DOHH2 (cell line): ENCODE data around the gene BTBD19.

ENCODE experiments used
- H3F3A ChIP-seq: fragments of 200-600 bp; sonication (generic), shearing (Covaris generic); 2 replicates; pipeline ENCODE4 v1.6.0; 2016; ENCODE audit warnings: antibody characterized with exemption, mild to moderate bottlenecking; ENCODE audit not compliant: control insufficient read depth, insufficient read depth
- H3K27ac ChIP-seq: fragments of 200-600 bp; sonication (generic); 2 replicates; pipeline ENCODE4 v1.5.1; 2014; ENCODE audit warnings: low read depth, mild to moderate bottlenecking, low read length, moderate library complexity
- H3K27me3 ChIP-seq: fragments of 200-600 bp; sonication (generic); 2 replicates; pipeline ENCODE4 v1.6.1; 2014; ENCODE audit warnings: mild to moderate bottlenecking, low read length, mixed read lengths; ENCODE audit not compliant: control insufficient read depth
- H3K36me3 ChIP-seq: fragments of 200-600 bp; sonication (generic); 2 replicates; pipeline ENCODE4 v1.6.1; 2014; ENCODE audit warnings: mild to moderate bottlenecking, low read length, moderate library complexity, mixed read lengths; ENCODE audit not compliant: control insufficient read depth
- H3K4me1 ChIP-seq: fragments of 200-600 bp; sonication (generic); 2 replicates; pipeline ENCODE4 v1.6.1; 2014; ENCODE audit warnings: mild to moderate bottlenecking, low read length, mixed read lengths; ENCODE audit not compliant: control insufficient read depth
- H3K4me2 ChIP-seq: fragments of 200-600 bp; sonication (generic); 2 replicates; pipeline ENCODE4 v1.6.0; 2014; ENCODE audit warnings: mild to moderate bottlenecking, low read length, moderate library complexity
- H3K4me3 ChIP-seq: fragments of 200-600 bp; sonication (generic); 2 replicates; pipeline ENCODE4 v1.5.1; 2014; ENCODE audit warnings: mild to moderate bottlenecking, low read length, mixed read lengths
- H3K79me2 ChIP-seq: fragments of 200-600 bp; sonication (generic); 2 replicates; pipeline ENCODE4 v1.6.1; 2014; ENCODE audit warnings: mild to moderate bottlenecking, low read length, mixed read lengths; ENCODE audit not compliant: control insufficient read depth
- H3K9me2 ChIP-seq: fragments of 200-600 bp; sonication (generic); replicated peaks from 2 replicates; pipeline ENCODE4 v1.6.1; 2014; ENCODE audit warnings: mild to moderate bottlenecking, low read length, mixed read lengths; ENCODE audit not compliant: control insufficient read depth
- H3K9me3 ChIP-seq: fragments of 200-600 bp; sonication (generic); 2 replicates; pipeline ENCODE4 v1.6.1; 2014; ENCODE audit warnings: antibody characterized with exemption, low read length, mixed read lengths; ENCODE audit not compliant: control insufficient read depth, insufficient read depth
- H4K20me1 ChIP-seq: fragments of 200-600 bp; sonication (generic); 2 replicates; pipeline ENCODE4 v1.6.0; 2014; ENCODE audit warnings: low read depth, mild to moderate bottlenecking, antibody characterized with exemption, low read length, moderate library complexity; ENCODE audit not compliant: control insufficient read depth, insufficient read depth
- CTCF ChIP-seq: fragments of 200-600 bp; sonication (generic); IDR thresholded peaks from one replicate; pipeline ENCODE4 v1.5.1; 2014; ENCODE audit warnings: antibody characterized with exemption, mild to moderate bottlenecking, low read depth, low read length; ENCODE audit not compliant: poor library complexity, severe bottlenecking
- EZH2phosphoT487 ChIP-seq: fragments of 200-600 bp; sonication (generic); IDR thresholded peaks from 2 replicates; pipeline ENCODE4 v1.6.1; 2017; ENCODE audit warnings: borderline replicate concordance, mild to moderate bottlenecking, antibody characterized with exemption, low read length, moderate library complexity, mixed read lengths

Gene BTBD19

GRCh38 chr1:44854970-44855369, 46.6 kb downstream of the BTBD19 start:
- H3K4me2 ChIP-seq: no peak overlapping the region

GRCh38 chr1:44855742-44856141, 47.4 kb downstream of the BTBD19 start:
- H3K9me3 ChIP-seq: no peaks in the 10 kb centered on the region
- no peak for TF ChIP-seq EZH2phosphoT487
- TF ChIP-seq CTCF: no peak

More at GRCh38 chr1:44854970-44855369, 46.6 kb downstream of the BTBD19 start:
- Histone ChIP-seq H3K9me3 (no peaks in the 10 kb centered on the region), H3K27me3 (no peaks in the 10 kb centered on the region), H3K36me3 (peaks cover 12% of the 10 kb centered on the region), H3K9me2 (no peaks in the 10 kb centered on the region), H3K27ac (no peak overlapping the region), H3K79me2 (no peaks in the 10 kb centered on the region), H3K4me1 (peaks cover under 1% of the 10 kb centered on the region), H4K20me1 (no peaks in the 10 kb centered on the region), H3F3A (no peaks in the 10 kb centered on the region), H3K4me3 (no peak overlapping the region)
- no peak for TF ChIP-seq CTCF
- no peak for TF ChIP-seq EZH2phosphoT487

GRCh38 chr1:44857446-44857845, 49.1 kb downstream of the BTBD19 start:
- Histone ChIP-seq H3K4me3 (no peak overlapping the region), H3K9me3 (no peaks in the 10 kb centered on the region), H3K79me2 (no peaks in the 10 kb centered on the region), H3K4me2 (no peak overlapping the region), H3K9me2 (no peaks in the 10 kb centered on the region), H3K27me3 (no peaks in the 10 kb centered on the region), H3F3A (no peaks in the 10 kb centered on the region), H3K4me1 (peaks cover 18% of the 10 kb centered on the region), H3K36me3 (peaks cover 8% of the 10 kb centered on the region), H4K20me1 (no peaks in the 10 kb centered on the region), H3K27ac (no peak overlapping the region)
- TF ChIP-seq CTCF (no peak), EZH2phosphoT487 (no peak)

More at GRCh38 chr1:44855742-44856141, 47.4 kb downstream of the BTBD19 start:
- H4K20me1 ChIP-seq: no peaks in the 10 kb centered on the region
- peaks cover 9% of the 10 kb centered on the region for H3K36me3 ChIP-seq
- H3F3A ChIP-seq: no peaks in the 10 kb centered on the region
- no peak overlapping the region for H3K4me3 ChIP-seq
- H3K27me3 ChIP-seq: no peaks in the 10 kb centered on the region
- H3K79me2 ChIP-seq: no peaks in the 10 kb centered on the region
- no peak overlapping the region for H3K27ac ChIP-seq
- no peak overlapping the region for H3K4me2 ChIP-seq
- H3K4me1 ChIP-seq: peaks cover 8% of the 10 kb centered on the region
- H3K9me2 ChIP-seq: no peaks in the 10 kb centered on the region
